GM12878 (cell line): ENCODE measurements around the gene REEP6. TPM values are rescaled to one million over a fixed set of nuclear protein-coding genes. Genes with fewer than 3 reads are reported as not detected.

Source experiments
- EGR1 ChIP-seq, 2 experiments: IDR thresholded peaks; 1 replicate in 1 of 2; 2 replicates in 1 of 2; pipeline ENCODE4 v1.6.1; 2011 to 2012; ENCODE audit warnings: low read depth in 2 of 2, low read length in 2 of 2, borderline replicate concordance in 1 of 2, mild to moderate bottlenecking in 1 of 2, moderate library complexity in 1 of 2
- EZH2 ChIP-seq: IDR thresholded peaks from 2 replicates; pipeline ENCODE4 v1.6.1; 2012; ENCODE audit warnings: low read depth, mild to moderate bottlenecking, control low read depth, inconsistent platforms, low read length, borderline replicate concordance; ENCODE audit not compliant: control insufficient read depth
- GATAD2B ChIP-seq: fragments of 450-650 bp; conservative IDR thresholded peaks from 2 replicates; pipeline ENCODE4 v1.6.1; 2017; ENCODE audit warnings: low read depth, mild to moderate bottlenecking, moderate library complexity
- IKZF1 ChIP-seq: fragments of 450-650 bp; conservative IDR thresholded peaks from 2 replicates; pipeline ENCODE4 v1.6.1; 2017; ENCODE audit warnings: antibody characterized with exemption, mild to moderate bottlenecking
- MTA2 ChIP-seq: fragments of 450-650 bp; IDR thresholded peaks from 2 replicates; pipeline ENCODE4 v1.6.1; 2016; ENCODE audit warnings: low read depth, mild to moderate bottlenecking, moderate library complexity
- NBN ChIP-seq: fragments of 450-650 bp; IDR thresholded peaks from 2 replicates; pipeline ENCODE4 v1.6.1; 2016
- PAX5 ChIP-seq: IDR thresholded peaks from 2 replicates; pipeline ENCODE4 v1.6.1; 2011; ENCODE audit warnings: low read depth, low read length, borderline replicate concordance
- PML ChIP-seq: IDR thresholded peaks from 2 replicates; pipeline ENCODE4 v1.6.1; 2012; ENCODE audit warnings: low read length, inconsistent platforms
- RCOR1 ChIP-seq: conservative IDR thresholded peaks from 2 replicates; pipeline ENCODE4 v1.6.1; 2012; ENCODE audit warnings: low read depth, low read length, improper control_type of control experiment
- RELB ChIP-seq: fragments of 450-650 bp; IDR thresholded peaks from 2 replicates; pipeline ENCODE4 v1.6.1; 2017; ENCODE audit warnings: low read depth, mild to moderate bottlenecking, moderate library complexity
- RFX5 ChIP-seq: IDR thresholded peaks from 2 replicates; pipeline ENCODE4 v1.6.1; 2011; ENCODE audit warnings: low read depth, low read length, improper control_type of control experiment
- SMAD1 ChIP-seq: fragments of 450-650 bp; IDR thresholded peaks from 2 replicates; pipeline ENCODE4 v1.6.1; 2018; ENCODE audit warnings: mild to moderate bottlenecking, low read depth; ENCODE audit not compliant: partially characterized antibody
- SP1 ChIP-seq: IDR thresholded peaks from one replicate; pipeline ENCODE4 v1.6.1; 2011; ENCODE audit warnings: low read depth, low read length
- SPI1 ChIP-seq: IDR thresholded peaks from 2 replicates; pipeline ENCODE4 v1.6.1; 2011; ENCODE audit warnings: low read depth, mild to moderate bottlenecking, low read length, moderate library complexity, borderline replicate concordance; ENCODE audit not compliant: insufficient read depth
- SREBF2 ChIP-seq: IDR thresholded peaks from 2 replicates; pipeline ENCODE4 v1.6.1; 2012; ENCODE audit warnings: mild to moderate bottlenecking, low read length
- TAF1 ChIP-seq: IDR thresholded peaks from 2 replicates; pipeline ENCODE4 v1.6.1; 2011; ENCODE audit warnings: mild to moderate bottlenecking, low read depth, low read length, borderline replicate concordance
- ZBTB4 ChIP-seq: fragments of 450-650 bp; formaldehyde crosslinking; IDR thresholded peaks from 2 replicates; pipeline ENCODE4 v1.4.0; 2022; ENCODE audit warnings: mild to moderate bottlenecking, moderate library complexity
- polyA plus RNA-seq, 11 experiments: library from polyadenylated mRNA; depleted of rRNA in 4 of 11; unstranded in 6 of 11; stranded (reverse) in 5 of 11; fragments of >200 nt; fragmentation: Nextera tagmentation in 4 of 11; fragmentation: Illumina TruSeq in 1 of 11; extraction: Ambion mirVana in 4 of 11; extraction: Trizol in 1 of 11; gene quantifications; 1 replicate in 1 of 11; 2 replicates in 10 of 11; pipeline versions ENCODE4 v1.2.1 to v1.2.3, GENCODE V29; 2011 to 2016; ENCODE audit warnings: inconsistent platforms in 2 of 11, missing spikeins in 2 of 11, low read depth in 1 of 11
- total RNA-seq, 4 experiments: library from RNA; depleted of rRNA in 3 of 4; stranded (reverse); fragments of >200 nt in 3 of 4; fragmentation: Illumina TruSeq in 1 of 4; extraction: Trizol in 1 of 4; gene quantifications; 2 replicates each; pipeline versions ENCODE4 v1.2.1 to v1.2.3, GENCODE V29; 2013 to 2021
- TF ChIP-seq, protein P1 (sequence below): fragments of 450-650 bp; IDR thresholded peaks from 2 replicates; pipeline ENCODE4 v1.6.1; 2017; ENCODE audit warnings: mild to moderate bottlenecking
- TF ChIP-seq, protein P2 (sequence below): fragments of 450-650 bp; IDR thresholded peaks from 2 replicates; pipeline ENCODE4 v1.6.1; 2017; ENCODE audit warnings: mild to moderate bottlenecking, moderate library complexity

Gene REEP6
- total and polyA plus RNA-seq, 10 of the 15 experiments (the other 5 are each of a cell fraction or from before 2014, with no cell fraction given), result 0.06 to 1.1 (median 0.39) TPM; not detected in 2

GRCh38 chr19:1478934-1479707, 11.9 kb upstream of the REEP6 start, which contains the start of gene C19orf25 (continued):
- peak; percentile 90; the same call in 1 of the 2 replicates for TF ChIP-seq NBN
- TF ChIP-seq TAF1, result peak; percentile 49; the same call in 1 of the 2 replicates
- 0 out of 2 replicates have a peak, but pooled peaks have one; percentile 16 for TF ChIP-seq PAX5
- TF ChIP-seq EZH2, result no peak
- peak in 1 of 2 experiments; percentile 86; a peak in 2 of 3 replicates for TF ChIP-seq EGR1 (IDR thresholded peaks at IDR 0.05; ENCODE audit: borderline replicate concordance in 1 of 2, low read depth in 2 of 2, low read length in 2 of 2)
- peak; percentile 53; the same call in 1 of the 2 replicates for TF ChIP-seq GATAD2B
- no peak for TF ChIP-seq RCOR1
- no peak for TF ChIP-seq RFX5
- peak; percentile 38; the same call in 1 of the 2 replicates for TF ChIP-seq SPI1
- peak; percentile 94 for TF ChIP-seq PML
- TF ChIP-seq IKZF1, result peak; percentile 72
- TF ChIP-seq SMAD1, result no peak
- TF ChIP-seq MTA2, result no peak; the same call in 1 of the 2 replicates
- peak; percentile 94 for TF ChIP-seq RELB
- TF ChIP-seq ZBTB4, result no peak
- peak; percentile 62 for TF ChIP-seq SP1
- TF ChIP-seq SREBF2, result no peak
- TF ChIP-seq, protein P1, sequence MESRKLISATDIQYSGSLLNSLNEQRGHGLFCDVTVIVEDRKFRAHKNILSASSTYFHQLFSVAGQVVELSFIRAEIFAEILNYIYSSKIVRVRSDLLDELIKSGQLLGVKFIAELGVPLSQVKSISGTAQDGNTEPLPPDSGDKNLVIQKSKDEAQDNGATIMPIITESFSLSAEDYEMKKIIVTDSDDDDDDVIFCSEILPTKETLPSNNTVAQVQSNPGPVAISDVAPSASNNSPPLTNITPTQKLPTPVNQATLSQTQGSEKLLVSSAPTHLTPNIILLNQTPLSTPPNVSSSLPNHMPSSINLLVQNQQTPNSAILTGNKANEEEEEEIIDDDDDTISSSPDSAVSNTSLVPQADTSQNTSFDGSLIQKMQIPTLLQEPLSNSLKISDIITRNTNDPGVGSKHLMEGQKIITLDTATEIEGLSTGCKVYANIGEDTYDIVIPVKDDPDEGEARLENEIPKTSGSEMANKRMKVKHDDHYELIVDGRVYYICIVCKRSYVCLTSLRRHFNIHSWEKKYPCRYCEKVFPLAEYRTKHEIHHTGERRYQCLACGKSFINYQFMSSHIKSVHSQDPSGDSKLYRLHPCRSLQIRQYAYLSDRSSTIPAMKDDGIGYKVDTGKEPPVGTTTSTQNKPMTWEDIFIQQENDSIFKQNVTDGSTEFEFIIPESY, result no peak
- TF ChIP-seq, protein P2, sequence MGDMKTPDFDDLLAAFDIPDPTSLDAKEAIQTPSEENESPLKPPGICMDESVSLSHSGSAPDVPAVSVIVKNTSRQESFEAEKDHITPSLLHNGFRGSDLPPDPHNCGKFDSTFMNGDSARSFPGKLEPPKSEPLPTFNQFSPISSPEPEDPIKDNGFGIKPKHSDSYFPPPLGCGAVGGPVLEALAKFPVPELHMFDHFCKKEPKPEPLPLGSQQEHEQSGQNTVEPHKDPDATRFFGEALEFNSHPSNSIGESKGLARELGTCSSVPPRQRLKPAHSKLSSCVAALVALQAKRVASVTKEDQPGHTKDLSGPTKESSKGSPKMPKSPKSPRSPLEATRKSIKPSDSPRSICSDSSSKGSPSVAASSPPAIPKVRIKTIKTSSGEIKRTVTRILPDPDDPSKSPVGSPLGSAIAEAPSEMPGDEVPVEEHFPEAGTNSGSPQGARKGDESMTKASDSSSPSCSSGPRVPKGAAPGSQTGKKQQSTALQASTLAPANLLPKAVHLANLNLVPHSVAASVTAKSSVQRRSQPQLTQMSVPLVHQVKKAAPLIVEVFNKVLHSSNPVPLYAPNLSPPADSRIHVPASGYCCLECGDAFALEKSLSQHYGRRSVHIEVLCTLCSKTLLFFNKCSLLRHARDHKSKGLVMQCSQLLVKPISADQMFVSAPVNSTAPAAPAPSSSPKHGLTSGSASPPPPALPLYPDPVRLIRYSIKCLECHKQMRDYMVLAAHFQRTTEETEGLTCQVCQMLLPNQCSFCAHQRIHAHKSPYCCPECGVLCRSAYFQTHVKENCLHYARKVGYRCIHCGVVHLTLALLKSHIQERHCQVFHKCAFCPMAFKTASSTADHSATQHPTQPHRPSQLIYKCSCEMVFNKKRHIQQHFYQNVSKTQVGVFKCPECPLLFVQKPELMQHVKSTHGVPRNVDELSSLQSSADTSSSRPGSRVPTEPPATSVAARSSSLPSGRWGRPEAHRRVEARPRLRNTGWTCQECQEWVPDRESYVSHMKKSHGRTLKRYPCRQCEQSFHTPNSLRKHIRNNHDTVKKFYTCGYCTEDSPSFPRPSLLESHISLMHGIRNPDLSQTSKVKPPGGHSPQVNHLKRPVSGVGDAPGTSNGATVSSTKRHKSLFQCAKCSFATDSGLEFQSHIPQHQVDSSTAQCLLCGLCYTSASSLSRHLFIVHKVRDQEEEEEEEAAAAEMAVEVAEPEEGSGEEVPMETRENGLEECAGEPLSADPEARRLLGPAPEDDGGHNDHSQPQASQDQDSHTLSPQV, result no peak
